GM18498 (cell line): ENCODE results near the gene MYT1.

Experiments
- ATAC-seq: cut with Tn5 transposase; IDR thresholded peaks from one replicate; pipeline ENCODE4 v1.9.1; 2021; ENCODE audit warnings: mild to moderate bottlenecking, moderate library complexity; ENCODE audit not compliant: unreplicated experiment

Gene MYT1

GRCh38 chr20:64242797-64243475 lies 78.7 kb downstream of the MYT1 start:
- ATAC-seq = no peak

DNA sequence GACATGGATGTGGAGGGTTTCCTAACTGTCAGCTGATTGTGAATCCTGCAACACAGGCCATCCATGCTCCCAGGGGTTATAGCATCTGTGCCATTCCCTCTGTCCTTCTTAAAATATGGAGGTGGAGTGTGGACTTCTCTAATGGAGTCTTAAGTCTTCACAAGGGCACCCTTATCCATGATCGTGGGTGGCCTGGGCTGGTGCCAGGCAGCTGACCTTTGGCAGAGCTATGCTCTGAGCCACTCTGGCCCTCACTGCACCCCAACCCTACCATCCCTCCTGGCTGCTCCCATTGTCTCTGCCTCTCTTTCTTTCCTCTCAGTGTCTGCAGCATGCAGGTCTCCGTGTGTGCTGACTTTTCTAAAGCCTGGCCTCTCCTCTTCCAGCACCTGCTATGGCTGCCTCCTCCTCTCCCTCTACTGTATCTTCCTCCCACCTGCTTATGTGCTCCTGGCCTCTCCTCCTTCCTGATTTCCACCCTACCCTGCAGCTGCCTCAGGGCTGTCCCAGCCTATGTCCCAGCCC lies 80.1 kb downstream of the MYT1 start:
- ATAC-seq = no peak

DNA sequence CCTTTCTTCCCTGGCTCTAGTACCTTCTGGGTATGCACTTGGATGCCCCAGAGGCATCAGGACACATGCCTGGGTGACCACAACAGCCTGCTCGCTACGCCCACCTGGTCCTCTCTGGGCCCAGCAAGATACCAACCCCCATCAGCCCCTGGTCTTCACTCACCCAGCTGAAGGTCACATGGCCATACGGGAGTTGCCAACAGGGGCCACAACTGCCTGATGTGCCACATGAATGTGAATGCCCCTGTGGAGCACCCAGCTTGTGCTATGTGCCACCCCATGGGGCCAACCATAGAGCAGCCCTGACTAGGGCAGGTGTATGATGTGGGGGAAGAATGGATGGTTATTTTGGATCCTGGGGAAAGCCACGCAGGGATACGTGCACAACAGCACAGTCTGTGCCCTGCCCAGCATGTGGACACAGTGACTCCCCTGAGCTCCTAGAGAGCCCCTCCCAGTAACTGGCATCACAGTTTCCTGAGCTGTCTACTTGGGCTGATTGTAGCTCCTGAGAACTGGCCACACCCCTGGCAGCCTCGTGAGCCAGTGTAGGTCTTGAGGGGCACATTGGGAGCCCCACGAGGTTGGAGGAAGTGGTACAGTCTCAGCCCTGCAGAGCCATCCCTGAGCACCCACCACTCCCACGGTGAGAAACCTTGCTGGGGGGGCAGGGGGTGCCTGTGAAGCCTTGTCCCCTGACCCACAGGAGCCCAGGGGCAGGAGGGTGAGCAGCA lies 80.8 kb downstream of the MYT1 start:
- no peak for ATAC-seq

DNA sequence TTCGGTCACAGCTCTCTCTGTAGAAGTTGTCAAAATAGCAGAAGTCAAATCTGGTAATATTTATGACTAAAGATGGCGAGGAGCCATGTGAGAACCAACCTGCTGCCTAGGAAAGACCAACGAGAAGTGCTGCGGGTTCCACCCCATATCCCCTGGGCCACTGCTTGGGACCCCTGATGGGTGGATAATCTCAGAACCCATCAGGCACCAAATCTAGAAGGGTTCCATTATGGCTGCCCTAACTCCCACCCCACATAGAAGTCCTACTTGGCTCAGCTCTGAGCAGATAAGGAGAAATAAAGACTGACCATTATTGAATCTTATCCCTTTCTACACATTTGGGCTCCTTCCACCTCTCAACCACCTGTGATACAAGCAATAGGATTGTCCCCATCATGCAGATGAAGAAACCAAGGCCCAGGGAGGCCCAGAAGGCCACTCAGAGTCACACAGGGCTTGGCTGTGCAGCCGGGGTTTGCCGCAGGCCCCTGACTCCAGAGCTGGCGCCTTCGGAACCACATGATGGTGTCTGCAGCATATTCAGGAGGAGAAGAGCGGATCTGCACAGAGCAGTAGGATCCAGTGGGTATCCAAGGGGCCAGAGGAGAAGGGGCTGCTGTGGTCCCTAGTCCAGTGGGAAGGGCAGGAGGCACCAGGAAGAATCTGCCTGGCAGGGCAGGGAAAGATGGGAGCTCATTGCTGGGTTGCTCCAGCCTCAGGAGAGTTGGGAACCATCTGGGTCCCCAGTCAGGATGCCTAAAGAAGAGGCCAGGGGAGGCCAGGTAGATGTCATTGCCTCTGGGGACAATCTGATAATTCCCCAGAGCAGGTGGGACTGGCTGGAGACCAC lies 81.7 kb downstream of the MYT1 start:
- no peak for ATAC-seq

DNA sequence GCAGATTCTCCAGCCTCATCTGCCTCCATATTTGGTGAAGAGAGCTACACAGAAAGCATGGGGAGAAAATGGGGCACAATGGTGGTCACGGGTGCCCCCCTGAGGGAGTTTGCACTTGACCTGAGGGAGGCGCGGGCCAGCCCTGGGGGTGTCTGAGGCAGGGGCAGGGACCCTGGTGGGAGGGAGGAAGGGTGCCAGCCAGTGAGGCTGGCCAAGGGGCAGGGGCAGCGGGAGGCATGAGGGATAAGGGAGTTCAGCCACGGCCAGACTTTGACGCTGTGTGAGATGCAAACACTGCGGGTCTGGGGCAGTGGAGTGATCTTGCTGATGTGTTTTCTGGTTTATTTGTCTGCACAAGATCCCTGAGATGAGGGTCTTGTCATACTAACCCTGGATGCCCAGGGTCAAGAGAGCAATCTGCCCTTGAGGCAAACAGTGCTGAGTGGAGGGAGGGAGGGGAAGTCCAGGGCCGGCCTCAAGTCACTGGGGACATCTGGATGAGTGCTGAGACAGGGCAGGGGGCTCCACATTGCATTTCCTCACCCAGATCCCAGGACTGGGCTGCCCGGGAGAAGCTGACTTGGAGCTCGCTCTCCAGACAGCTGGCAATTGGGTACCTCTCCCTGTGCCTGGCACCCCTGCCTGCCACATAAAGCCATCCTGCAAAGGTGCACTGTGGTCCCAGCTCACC lies 82.5 kb downstream of the MYT1 start:
- ATAC-seq = no peak

DNA sequence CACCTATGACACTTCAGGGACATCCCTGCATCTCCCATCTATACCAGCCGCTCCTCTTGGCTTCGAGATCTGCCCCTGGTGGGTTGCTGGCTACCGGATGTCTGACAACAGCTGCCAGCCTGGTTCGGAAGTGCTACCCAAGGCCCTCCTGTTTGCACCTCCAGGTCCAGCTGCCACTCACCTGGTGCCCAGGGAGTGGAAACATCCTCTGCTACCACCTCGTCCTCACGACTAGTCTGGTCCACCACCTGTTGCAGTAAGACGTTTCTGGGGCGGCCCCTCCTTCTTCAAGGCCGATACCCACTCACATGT lies 83.0 kb downstream of the MYT1 start:
- ATAC-seq = no peak

GRCh38 chr20:64247970-64248841 lies 84.0 kb downstream of the MYT1 start:
- no peak for ATAC-seq

GRCh38 chr20:64250027-64250426 lies 85.8 kb downstream of the MYT1 start:
- ATAC-seq = no peak

- ATAC-seq = no peak
These were observed 88.7 kb downstream of the MYT1 start for GRCh38 chr20:64253000-64253383.

DNA sequence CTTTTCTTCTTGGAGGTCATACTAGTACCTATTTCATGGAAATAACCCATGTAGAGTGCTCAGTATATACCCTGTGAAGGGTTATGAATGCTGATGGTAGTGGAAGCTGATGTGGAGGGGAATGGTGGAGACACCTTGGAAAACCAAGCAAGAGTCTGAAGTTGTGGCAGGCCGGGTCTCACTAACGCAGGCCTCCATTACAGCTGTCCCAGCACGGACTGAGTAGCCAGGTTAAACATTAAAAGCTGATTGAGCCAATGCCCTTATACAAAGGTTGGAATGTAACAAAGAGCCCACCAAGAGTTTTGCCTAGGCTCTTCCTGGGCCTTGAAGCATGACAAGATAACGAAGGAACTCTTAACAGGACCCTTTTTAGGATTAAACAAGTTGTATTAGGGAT lies 89.2 kb downstream of the MYT1 start:
- no peak for ATAC-seq

GRCh38 chr20:64254156-64254555 lies 89.9 kb downstream of the MYT1 start:
- no peak for ATAC-seq

DNA sequence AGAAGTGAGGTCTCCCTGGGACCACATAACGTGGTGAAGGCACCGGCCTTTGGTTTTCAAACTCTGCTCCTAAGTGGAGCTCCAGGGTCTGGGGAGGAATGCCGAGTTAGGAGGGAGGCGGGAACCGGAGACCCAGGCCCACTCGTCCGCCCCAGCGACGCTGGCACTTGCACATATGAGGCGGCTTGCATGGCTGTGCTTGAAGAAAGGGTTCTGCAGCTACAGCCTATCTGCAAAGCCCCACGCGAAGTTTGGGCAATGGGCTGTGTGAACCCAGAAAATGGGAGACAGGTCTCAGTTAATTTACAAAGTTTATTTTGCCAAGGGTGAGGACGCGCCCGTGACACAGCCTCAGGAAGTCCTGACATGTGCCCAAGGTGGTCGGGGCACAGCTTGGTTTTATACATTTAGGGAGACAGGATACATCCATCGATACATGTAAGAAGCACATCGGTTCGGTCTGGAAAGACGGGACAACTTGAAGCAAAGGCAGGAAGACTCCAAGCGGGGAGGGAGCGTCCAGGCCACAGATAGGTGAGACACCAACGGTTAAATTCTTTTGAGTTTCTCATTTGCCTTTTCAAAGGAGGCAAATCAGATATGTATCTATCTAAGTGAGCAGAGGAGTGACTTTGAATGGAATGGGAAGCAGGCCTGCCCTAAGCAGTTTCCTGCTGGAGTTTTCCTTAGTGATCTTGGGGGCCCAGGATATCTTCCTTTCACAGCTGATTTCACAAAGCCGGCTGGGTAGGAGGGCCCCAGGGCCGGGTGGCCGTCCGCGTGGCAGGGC lies 90.5 kb downstream of the MYT1 start:
- no peak for ATAC-seq

GRCh38 chr20:64255361-64256281 lies 91.4 kb downstream of the MYT1 start, which contains the start of gene PCMTD2:
Gene PCMTD2, plus strand, starts transcription at chr20:64255748. Its CDS starts 4,218 bp downstream, at chr20:64259966.
- peak; percentile 76 for ATAC-seq

DNA sequence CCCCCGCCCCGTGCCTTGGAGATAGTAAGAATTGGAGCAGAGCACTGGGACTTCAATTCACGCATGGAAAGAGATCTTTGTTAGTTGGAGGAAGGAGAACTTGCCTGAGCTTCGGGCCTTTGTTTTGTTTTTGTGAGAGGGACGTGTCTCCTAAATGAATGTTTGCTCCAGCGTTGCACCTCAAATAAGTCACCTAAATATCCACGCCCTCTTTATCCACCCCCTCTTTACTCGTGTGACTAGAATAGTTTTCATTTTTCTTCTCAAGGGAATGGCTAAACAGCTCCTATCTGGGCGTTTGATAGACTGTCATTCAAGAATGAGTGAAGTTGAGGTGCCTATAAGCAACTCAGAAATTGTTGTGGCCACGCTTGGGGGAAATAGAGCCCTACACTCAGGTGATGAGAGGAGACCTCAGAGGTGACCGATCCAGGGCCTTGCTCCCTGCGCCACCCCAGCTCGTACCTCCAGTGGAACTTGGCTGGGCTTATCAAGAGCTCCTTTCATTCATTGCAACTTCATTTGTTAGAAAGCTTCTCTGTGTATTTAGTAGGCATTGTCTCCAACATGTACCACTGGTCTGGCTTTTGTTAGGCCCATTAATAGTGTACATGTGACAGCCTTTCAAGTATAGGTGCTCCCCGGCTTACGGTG lies 92.2 kb downstream of the MYT1 start:
- no peak for ATAC-seq

GRCh38 chr20:64257107-64257757 lies 93.0 kb downstream of the MYT1 start:
- ATAC-seq = no peak

GRCh38 chr20:64258071-64258823 lies 94.0 kb downstream of the MYT1 start:
- ATAC-seq = no peak
